ENCODE results near the gene TYMS. TPM values are rescaled to one million over a fixed set of nuclear protein-coding genes. Genes with fewer than 3 reads are reported as not detected.

TYMS gene
- polyA plus RNA-seq, 1 donor from 2014 or later, result 3.3 TPM

DNA sequence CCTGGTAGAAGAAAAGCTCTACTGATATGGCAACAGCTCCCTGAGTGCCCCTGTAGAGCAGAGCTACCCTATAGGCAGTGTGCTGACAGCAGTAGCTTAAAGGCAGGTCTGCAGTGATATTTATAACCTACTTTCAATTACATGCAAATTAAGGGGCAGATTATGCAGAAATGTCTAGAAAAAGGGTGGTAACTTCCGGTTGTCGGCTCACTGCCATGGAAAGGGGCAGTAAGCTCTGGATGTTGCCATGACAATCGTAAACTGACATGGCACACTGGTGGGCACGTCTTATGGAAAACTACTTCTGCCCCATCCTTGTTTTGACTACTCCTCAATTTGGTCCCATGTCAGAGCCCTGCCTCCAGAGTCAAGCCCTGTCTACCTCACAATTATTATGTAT is 2.9 kb upstream of the TYMS start:
- Histone ChIP-seq H3K79me2 (replicated peaks; ENCODE audit: insufficient read depth, low read length) (no peaks in the 10 kb centered on the region), H3F3A (ENCODE audit: insufficient read depth, low read length, poor library complexity, severe bottlenecking) (no peaks in the 10 kb centered on the region), H2AFZ (ENCODE audit: low read depth, low read length) (no peak overlapping the region), H3K36me3 (ENCODE audit: insufficient read depth, low read length) (no peaks in the 10 kb centered on the region), H3K9me2 (ENCODE audit: insufficient read depth, low read length) (no peaks in the 10 kb centered on the region), H3K9me3 (ENCODE audit: low read length) (no peaks in the 10 kb centered on the region), H4K20me1 (ENCODE audit: insufficient read depth) (no peaks in the 10 kb centered on the region), H3K4me2 (ENCODE audit: low read length) (no peak overlapping the region), H3K9ac (ENCODE audit: low read length) (no peak overlapping the region), H3K4me3 (ENCODE audit: low read length) (no peak overlapping the region), H3K27ac (ENCODE audit: low read length) (no peak overlapping the region), H3K27me3 (ENCODE audit: insufficient read depth, low read depth, low read length) (no peaks in the 10 kb centered on the region)
- no peak for TF ChIP-seq EZH2 (IDR thresholded peaks at IDR 0.05; ENCODE audit: borderline replicate concordance, insufficient read depth, low read length, poor library complexity, severe bottlenecking)
- TF ChIP-seq RAD21 (conservative IDR thresholded peaks at IDR 0.05), result no peak
- no peak for TF ChIP-seq TAF1 (IDR thresholded peaks at IDR 0.05; ENCODE audit: low read depth)
- TF ChIP-seq, protein P1, sequence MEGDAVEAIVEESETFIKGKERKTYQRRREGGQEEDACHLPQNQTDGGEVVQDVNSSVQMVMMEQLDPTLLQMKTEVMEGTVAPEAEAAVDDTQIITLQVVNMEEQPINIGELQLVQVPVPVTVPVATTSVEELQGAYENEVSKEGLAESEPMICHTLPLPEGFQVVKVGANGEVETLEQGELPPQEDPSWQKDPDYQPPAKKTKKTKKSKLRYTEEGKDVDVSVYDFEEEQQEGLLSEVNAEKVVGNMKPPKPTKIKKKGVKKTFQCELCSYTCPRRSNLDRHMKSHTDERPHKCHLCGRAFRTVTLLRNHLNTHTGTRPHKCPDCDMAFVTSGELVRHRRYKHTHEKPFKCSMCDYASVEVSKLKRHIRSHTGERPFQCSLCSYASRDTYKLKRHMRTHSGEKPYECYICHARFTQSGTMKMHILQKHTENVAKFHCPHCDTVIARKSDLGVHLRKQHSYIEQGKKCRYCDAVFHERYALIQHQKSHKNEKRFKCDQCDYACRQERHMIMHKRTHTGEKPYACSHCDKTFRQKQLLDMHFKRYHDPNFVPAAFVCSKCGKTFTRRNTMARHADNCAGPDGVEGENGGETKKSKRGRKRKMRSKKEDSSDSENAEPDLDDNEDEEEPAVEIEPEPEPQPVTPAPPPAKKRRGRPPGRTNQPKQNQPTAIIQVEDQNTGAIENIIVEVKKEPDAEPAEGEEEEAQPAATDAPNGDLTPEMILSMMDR (IDR thresholded peaks at IDR 0.05; ENCODE audit: poor library complexity, severe bottlenecking), result no peak
- TF ChIP-seq REST (IDR thresholded peaks at IDR 0.05; ENCODE audit: borderline replicate concordance), result no peak
- TF ChIP-seq SMC3 (conservative IDR thresholded peaks at IDR 0.05; ENCODE audit: poor library complexity), result no peak
- TF ChIP-seq POLR2AphosphoS5 (IDR thresholded peaks at IDR 0.05), result no peak
- no peak for TF ChIP-seq EP300 (conservative IDR thresholded peaks at IDR 0.05; ENCODE audit: poor library complexity, severe bottlenecking)
- TF ChIP-seq MXI1 (conservative IDR thresholded peaks at IDR 0.05; ENCODE audit: poor library complexity, severe bottlenecking), result no peak

- TF ChIP-seq EP300 (conservative IDR thresholded peaks at IDR 0.05; ENCODE audit: poor library complexity, severe bottlenecking), result no peak
- TF ChIP-seq, protein P1 (IDR thresholded peaks at IDR 0.05; ENCODE audit: poor library complexity, severe bottlenecking), result no peak
- TF ChIP-seq SMC3 (conservative IDR thresholded peaks at IDR 0.05; ENCODE audit: poor library complexity), result no peak
- TF ChIP-seq MXI1 (conservative IDR thresholded peaks at IDR 0.05; ENCODE audit: poor library complexity, severe bottlenecking), result no peak
- no peak for TF ChIP-seq RAD21 (conservative IDR thresholded peaks at IDR 0.05)
- TF ChIP-seq POLR2AphosphoS5 (IDR thresholded peaks at IDR 0.05), result no peak
- no peak for TF ChIP-seq REST (IDR thresholded peaks at IDR 0.05; ENCODE audit: borderline replicate concordance)
- no peak for TF ChIP-seq TAF1 (IDR thresholded peaks at IDR 0.05; ENCODE audit: low read depth)
- no peak for TF ChIP-seq EZH2 (IDR thresholded peaks at IDR 0.05; ENCODE audit: borderline replicate concordance, insufficient read depth, low read length, poor library complexity, severe bottlenecking)
- Histone ChIP-seq H3K27me3 (ENCODE audit: insufficient read depth, low read depth, low read length) (no peaks in the 10 kb centered on the region), H3K79me2 (replicated peaks; ENCODE audit: insufficient read depth, low read length) (no peaks in the 10 kb centered on the region), H3F3A (ENCODE audit: insufficient read depth, low read length, poor library complexity, severe bottlenecking) (no peaks in the 10 kb centered on the region), H3K9me3 (ENCODE audit: low read length) (no peaks in the 10 kb centered on the region), H3K4me2 (ENCODE audit: low read length) (no peak overlapping the region), H3K9me2 (ENCODE audit: insufficient read depth, low read length) (no peaks in the 10 kb centered on the region), H3K36me3 (ENCODE audit: insufficient read depth, low read length) (no peaks in the 10 kb centered on the region), H3K9ac (ENCODE audit: low read length) (no peak overlapping the region), H3K4me3 (ENCODE audit: low read length) (no peak overlapping the region), H4K20me1 (ENCODE audit: insufficient read depth) (no peaks in the 10 kb centered on the region), H3K27ac (ENCODE audit: low read length) (no peak overlapping the region), H2AFZ (ENCODE audit: low read depth, low read length) (no peak overlapping the region)
Measured at GRCh38 chr18:655445-655844, 2.0 kb upstream of the TYMS start.
